ENCODE measurements around the gene RABGAP1L. TPM values are rescaled to one million over a fixed set of nuclear protein-coding genes. Genes with fewer than 3 reads are reported as not detected.

The RABGAP1L gene
- total and polyA plus RNA-seq, 10 of the 15 experiments (the other 5 are each of a cell fraction or from before 2014, with no cell fraction given): 5.8 to 194 (median 113) TPM

- in situ Hi-C loops (cut with MboI): no loop called here
- no TSS peak for BruUV-seq (replicated peaks)
Observed at GRCh38 chr1:174417921-174418320, 258.6 kb downstream of the RABGAP1L start.

More at GRCh38 chr1:174417921-174418320, 258.6 kb downstream of the RABGAP1L start:
- no peak overlapping the region for H3K4me2 ChIP-seq (ENCODE audit: control insufficient read depth, insufficient read depth)
- H3K27me3 ChIP-seq (replicated peaks in 1 of 2; ENCODE audit: control insufficient read depth in 2 of 2, insufficient read depth in 2 of 2, low read length in 1 of 2): no peaks in the 10 kb centered on the region
- no peak for DNase-seq (ENCODE audit: low read depth, low spot score)
- SMC1A ChIA-PET (ENCODE audit: uncharacterized antibody, unreplicated experiment): no interaction called here
- no peaks in the 10 kb centered on the region for H4K20me1 ChIP-seq (ENCODE audit: control insufficient read depth, insufficient read depth)
- no peak for ATAC-seq
- H3K9me3 ChIP-seq (replicated peaks; ENCODE audit: control insufficient read depth, insufficient read depth, low read length): no peaks in the 10 kb centered on the region
- H2AFZ ChIP-seq (ENCODE audit: control insufficient read depth, low read depth, low read length): no peak overlapping the region
- RAD21 ChIA-PET (ENCODE audit: unreplicated experiment): no interaction called here
- no peak overlapping the region for H3K4me3 ChIP-seq
- TF ChIP-seq CBFB (IDR thresholded peaks at IDR 0.05; ENCODE audit: low read depth): no peak
- TF ChIP-seq RFX5 (IDR thresholded peaks at IDR 0.05; ENCODE audit: low read depth, low read length): no peak
- TF ChIP-seq RB1 (IDR thresholded peaks at IDR 0.05; ENCODE audit: borderline replicate concordance): no peak
- no peak for TF ChIP-seq BCLAF1 (IDR thresholded peaks at IDR 0.05)
- no peak for TF ChIP-seq PAX8 (IDR thresholded peaks at IDR 0.05)
- TF ChIP-seq MEF2A (IDR thresholded peaks at IDR 0.05; ENCODE audit: insufficient read depth, low read depth, low read length): no peak
- intact Hi-C loops (cut with micrococcal nuclease; ENCODE audit: unreplicated experiment): loop anchor here (10.0 kb wide), 1 partner anchor 307 kb away; no protein-coding TSS in a partner anchor
- H3K9ac ChIP-seq (ENCODE audit: control insufficient read depth, insufficient read depth, low read length): no peak overlapping the region
- 65% methylated on average over 2 of the region's 2 CpGs for WGBS (ENCODE audit: insufficient coverage, insufficient replicate concordance, low lambda C conversion rate, missing lambda C conversion rate)
- no peaks in the 10 kb centered on the region; the same call in 1 of the 2 replicates for H3K79me2 ChIP-seq (ENCODE audit: control insufficient read depth, insufficient read depth, low read length)
- FAIRE-seq: no peak
- H3K36me3 ChIP-seq (ENCODE audit: control insufficient read depth in 2 of 2, insufficient read depth in 2 of 2, low read length in 1 of 2): no peaks in the 10 kb centered on the region
- H3K27ac ChIP-seq (ENCODE audit: control insufficient read depth, insufficient read depth): no peak overlapping the region
- H3K4me1 ChIP-seq (ENCODE audit: control insufficient read depth, insufficient read depth, low read length): no peaks in the 10 kb centered on the region
- CTCF ChIA-PET: no interaction called here
- POLR2A ChIA-PET: no interaction called here

Measured in GM12878 (cell line).